GM18868 (cell line): Measurements from ENCODE around the gene ZNF124.
A peak's percentile ranks its signal among the peaks of the same experiment; 100 is the strongest.
"Not testable (repeated sequence)": the region's sequence is repeated elsewhere in the genome, so short reads cannot be mapped to it uniquely, and the experiment has no call there.

ENCODE experiments used
- ATAC-seq: cut with Tn5 transposase; IDR thresholded peaks from one replicate; pipeline ENCODE4 v1.9.1; 2021; ENCODE audit warnings: mild to moderate bottlenecking, moderate library complexity; ENCODE audit not compliant: unreplicated experiment

Gene ZNF124

GRCh38 chr1:247173431-247173830, 1.6 kb upstream of the ZNF124 start:
- ATAC-seq = no peak

GRCh38 chr1:247172996-247173395, 1.2 kb upstream of the ZNF124 start:
- ATAC-seq = no peak

GRCh38 chr1:247171443-247171842, 377 bp downstream of the ZNF124 start:
- ATAC-seq = peak; percentile 51

GRCh38 chr1:247165674-247166073, 6.1 kb downstream of the ZNF124 start:
- ATAC-seq = no peak

- no peak for ATAC-seq
Observed at GRCh38 chr1:247164694-247165093, 7.1 kb downstream of the ZNF124 start.

- ATAC-seq = no peak
Observed at GRCh38 chr1:247156787-247157232, 15.0 kb downstream of the ZNF124 start.

GRCh38 chr1:247147781-247148180, 24.0 kb downstream of the ZNF124 start:
- no peak for ATAC-seq

GRCh38 chr1:247147120-247147519, 24.7 kb downstream of the ZNF124 start:
- not testable (repeated sequence) for ATAC-seq

- ATAC-seq = no peak
Observed at GRCh38 chr1:247146671-247147070, 25.1 kb downstream of the ZNF124 start.

- no peak for ATAC-seq
Observed at GRCh38 chr1:247145279-247145678, 26.5 kb downstream of the ZNF124 start.

GRCh38 chr1:247139557-247139956, 32.3 kb downstream of the ZNF124 start:
- ATAC-seq = not testable (repeated sequence)

GRCh38 chr1:247131236-247131635, 40.6 kb downstream of the ZNF124 start:
- no peak for ATAC-seq

GRCh38 chr1:247127519-247128282, 44.1 kb downstream of the ZNF124 start:
- not testable (repeated sequence) for ATAC-seq

- ATAC-seq = peak; percentile 53
Observed at GRCh38 chr1:247126601-247127000, 45.2 kb downstream of the ZNF124 start.

- peak; percentile 99 for ATAC-seq
Observed at GRCh38 chr1:247126166-247126565, 45.7 kb downstream of the ZNF124 start.

- no peak for ATAC-seq
Observed at GRCh38 chr1:247121382-247121781, 50.4 kb downstream of the ZNF124 start.

GRCh38 chr1:247120408-247120668, 51.5 kb downstream of the ZNF124 start:
- not testable (repeated sequence) for ATAC-seq

GRCh38 chr1:247119600-247120407, 52.0 kb downstream of the ZNF124 start:
- no peak for ATAC-seq

GRCh38 chr1:247118946-247119446, 52.8 kb downstream of the ZNF124 start:
- no peak for ATAC-seq

GRCh38 chr1:247115545-247115944, 56.3 kb downstream of the ZNF124 start:
- ATAC-seq = no peak

GRCh38 chr1:247115141-247115510, 56.7 kb downstream of the ZNF124 start:
- ATAC-seq = no peak
